Myocyte (in vitro differentiated cells): ENCODE measurements around the gene TFF2. TPM values are rescaled to one million over a fixed set of nuclear protein-coding genes. Genes with fewer than 3 reads are reported as not detected.

Source experiments
- DNase-seq: peaks from one replicate; pipeline ENCODE4 v3.0.0-alpha.2; 2012; ENCODE audit warnings: low read depth
- total RNA-seq: library from RNA; depleted of rRNA; stranded (reverse); fragments of >200 nt; gene quantifications from 2 replicates; pipeline ENCODE4 v1.2.3, GENCODE V29; 2014

TFF2 gene
- total RNA-seq, 1 donor from 2014 or later, result not detected

DNA sequence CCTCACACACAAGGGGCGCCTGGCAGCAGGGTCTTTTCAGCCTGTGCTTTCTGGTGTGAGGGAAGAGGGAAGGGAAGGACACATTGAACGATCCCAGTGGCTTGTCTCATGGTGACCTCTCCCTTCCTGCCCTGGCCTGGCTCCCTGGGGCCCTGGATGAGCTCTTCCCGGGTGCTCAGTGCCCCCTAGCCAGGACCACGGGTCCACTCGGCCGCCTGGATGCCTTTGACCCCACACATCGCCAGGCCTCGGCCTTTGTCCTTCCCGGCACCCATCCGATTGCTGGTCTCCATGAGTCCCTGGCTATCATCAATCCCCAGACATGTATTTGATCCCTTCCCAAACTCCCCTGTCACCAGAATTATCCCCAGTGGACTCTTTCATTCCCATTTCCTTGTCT lies 29.6 kb downstream of the TFF2 start:
- no peak for DNase-seq

DNA sequence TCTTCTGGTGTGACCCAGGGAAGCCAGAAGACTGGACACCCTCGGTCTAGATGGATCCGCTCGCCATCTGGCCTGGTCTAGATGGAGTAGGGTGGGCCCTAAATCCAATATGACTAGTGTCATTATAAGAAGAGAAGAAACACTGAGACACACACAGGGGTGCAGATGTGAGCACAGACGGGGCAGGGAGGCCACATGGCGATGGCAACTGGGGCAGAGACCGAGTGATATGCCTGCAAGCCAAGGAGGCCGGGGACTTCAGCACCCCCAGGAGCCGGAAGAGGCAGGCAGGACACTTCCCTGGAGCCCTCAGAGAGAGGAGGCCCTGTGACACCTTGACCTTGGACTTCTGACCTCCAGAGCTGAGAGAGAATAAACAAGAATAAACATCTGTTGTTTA lies 30.0 kb downstream of the TFF2 start:
- DNase-seq, result no peak

DNA sequence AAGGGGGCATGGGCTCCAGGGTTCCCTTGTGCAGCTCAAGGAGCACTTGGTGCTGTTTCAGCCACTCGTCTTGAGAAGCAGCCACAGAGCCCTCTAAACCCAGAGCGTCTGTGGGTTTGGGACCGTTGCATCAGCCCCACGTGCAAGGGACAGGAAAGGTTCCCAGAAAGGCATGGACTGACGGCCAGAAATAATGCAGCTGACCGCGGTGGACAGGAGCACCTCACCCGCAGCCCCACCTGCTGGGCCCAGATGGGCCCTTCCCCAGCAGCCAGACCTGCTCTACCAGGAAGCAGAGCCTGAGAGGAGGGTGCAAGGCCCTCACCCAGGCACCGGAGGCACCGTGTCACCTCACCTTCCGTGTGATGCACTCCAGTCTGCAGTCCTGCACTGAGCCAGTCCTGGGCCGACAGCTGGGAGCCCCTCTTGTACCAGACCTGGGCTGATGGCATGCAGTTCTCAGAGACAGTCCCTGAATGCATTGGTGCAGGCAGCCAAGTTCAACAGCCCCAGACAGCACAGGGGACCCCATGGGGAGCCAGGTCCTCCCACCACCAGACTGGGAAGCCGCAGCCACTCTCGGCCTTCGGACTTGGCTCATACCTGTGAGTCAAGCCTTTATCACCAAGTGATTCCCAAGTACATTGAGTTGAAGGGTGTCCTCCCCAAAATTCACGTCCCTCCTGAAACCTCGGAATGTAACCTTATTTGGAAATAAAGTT lies 30.8 kb downstream of the TFF2 start:
- DNase-seq, result no peak

GRCh38 chr21:42319376-42319775 lies 31.4 kb downstream of the TFF2 start:
- DNase-seq, result no peak

GRCh38 chr21:42317826-42318746 lies 32.7 kb downstream of the TFF2 start:
- DNase-seq, result no peak

DNA sequence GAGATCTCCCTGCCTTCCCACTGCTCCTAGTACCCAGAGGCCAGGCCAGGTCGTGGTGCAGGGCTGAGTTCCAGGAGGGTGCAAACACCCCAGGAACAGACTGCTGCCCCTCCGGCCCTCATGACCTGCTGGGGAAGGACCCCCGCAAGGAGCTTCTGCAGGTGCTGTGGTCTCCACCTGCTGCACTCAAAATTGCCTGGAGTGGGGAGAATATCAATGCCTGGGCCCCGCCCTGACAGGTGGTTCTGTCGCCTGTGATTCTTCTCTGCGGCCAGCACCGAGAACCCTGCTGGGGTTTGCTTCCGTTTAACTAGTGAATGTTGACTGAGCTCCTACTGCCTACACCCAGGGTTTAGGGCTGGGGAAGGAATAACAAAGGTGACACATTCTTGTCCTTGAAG lies 33.5 kb downstream of the TFF2 start:
- no peak for DNase-seq

- DNase-seq, result no peak
These were observed 33.9 kb downstream of the TFF2 start for GRCh38 chr21:42316891-42317290.

GRCh38 chr21:42315296-42315891 lies 35.4 kb downstream of the TFF2 start, which contains the start of gene TFF3:
Gene TFF3, minus strand, starts transcription at chr21:42315409. Its CDS starts 35 bp downstream, at chr21:42315374.
- DNase-seq, result peak; percentile 16

DNA sequence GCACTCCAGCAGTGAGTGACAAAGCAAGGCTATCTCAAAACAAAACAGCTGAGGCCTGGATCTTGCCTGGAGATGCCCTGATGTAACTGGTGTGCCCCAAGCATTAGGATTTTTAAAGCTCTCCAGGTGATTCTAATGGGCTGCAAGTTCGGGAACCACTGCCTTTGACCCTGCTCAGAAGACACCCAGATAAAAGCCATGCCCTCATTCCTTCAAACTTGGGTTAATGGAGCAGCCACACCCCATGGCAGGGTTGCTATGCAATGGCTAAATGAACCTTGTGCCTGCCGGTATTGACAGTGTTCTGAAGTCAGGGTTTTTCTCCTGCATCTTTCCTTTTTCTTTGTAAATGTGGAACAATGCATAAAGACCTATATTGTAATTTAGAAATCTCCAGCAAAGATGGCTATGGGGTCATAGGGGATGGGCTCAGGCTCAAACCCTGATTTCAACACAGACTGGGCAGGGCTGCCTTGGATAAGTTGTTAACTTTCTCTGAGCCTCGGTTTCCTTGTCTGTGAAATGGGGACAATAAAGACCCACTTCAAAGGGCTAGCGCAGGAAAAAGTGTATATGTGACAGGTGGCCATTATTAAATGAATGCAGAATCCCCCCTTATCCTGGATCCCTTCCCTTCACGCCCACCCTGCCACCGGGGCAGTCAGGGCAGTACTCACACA lies 36.0 kb downstream of the TFF2 start:
- DNase-seq, result no peak

- DNase-seq, result peak; percentile 73
These were observed 37.3 kb downstream of the TFF2 start for GRCh38 chr21:42313501-42313969.

GRCh38 chr21:42312626-42313104 lies 38.1 kb downstream of the TFF2 start:
- peak; percentile 8 for DNase-seq

DNA sequence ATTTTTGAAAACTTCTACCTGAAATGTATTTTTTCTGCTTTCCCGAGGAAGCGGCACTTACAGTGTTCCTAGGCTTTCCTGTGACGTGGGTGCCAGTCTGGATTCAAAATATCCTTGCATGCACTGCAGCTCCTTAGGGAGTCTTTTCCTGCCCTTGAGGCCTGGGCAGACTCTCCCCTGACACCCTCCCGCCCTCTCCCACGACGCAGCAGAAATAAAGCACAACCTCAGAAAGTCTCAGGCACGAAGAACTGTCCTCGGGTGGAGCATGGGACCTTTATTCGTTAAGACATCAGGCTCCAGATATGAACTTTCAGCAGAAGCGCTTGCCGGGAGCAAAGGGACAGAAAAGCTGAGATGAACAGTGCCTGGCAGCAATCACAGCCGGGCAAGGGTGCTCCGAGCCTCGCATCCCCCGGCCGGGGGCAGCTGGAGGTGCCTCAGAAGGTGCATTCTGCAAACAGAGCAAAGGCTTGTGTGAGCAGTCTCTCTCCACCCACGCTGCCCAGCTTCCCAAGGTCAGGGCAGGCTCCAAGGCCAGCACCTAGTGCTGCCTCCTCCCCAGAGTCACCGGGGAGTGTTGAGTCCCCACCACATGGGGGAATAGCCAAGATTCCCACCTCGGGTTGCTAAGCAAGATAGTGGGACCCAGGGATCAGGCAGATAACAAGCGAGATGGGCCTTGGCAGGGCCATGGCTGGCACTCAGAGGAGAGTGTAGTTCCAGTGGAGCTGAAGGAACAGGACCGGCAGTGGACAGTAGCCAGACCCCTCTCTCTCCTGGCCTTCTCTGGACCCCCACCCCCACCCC lies 38.8 kb downstream of the TFF2 start:
- no peak for DNase-seq

GRCh38 chr21:42311160-42311559 lies 39.6 kb downstream of the TFF2 start:
- DNase-seq, result no peak

DNA sequence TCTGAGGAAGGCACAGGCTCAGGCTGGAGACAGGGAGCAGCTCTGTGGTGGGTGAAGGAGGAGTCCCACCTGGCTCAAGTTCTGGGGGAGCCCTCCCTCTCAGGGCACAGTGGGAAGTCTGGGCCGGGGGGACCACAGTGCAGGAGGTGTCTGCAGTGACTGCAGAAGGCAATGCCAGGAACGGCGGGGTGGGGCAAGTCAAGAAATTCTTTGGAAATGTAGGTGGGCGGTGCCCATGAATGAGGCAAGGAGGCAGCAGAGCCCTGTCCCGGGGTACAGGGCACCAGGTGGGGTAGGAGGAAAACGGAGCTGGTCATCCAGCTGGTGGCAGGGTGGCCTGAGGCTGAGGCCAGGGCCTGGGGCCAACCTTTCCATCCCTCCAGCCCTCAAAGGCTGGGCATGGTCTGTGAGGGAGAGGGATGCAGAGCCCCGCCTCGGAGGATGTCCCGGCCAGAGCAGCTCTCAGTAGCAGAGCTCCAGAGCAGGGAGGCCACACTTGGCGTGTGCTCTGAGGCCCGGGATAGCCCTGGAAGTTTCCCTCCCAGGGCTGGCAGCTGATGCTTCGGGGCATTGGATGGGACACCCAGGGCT lies 40.3 kb downstream of the TFF2 start:
- no peak for DNase-seq

GRCh38 chr21:42309753-42310213 lies 41.0 kb downstream of the TFF2 start:
- DNase-seq, result peak; percentile 11

- DNase-seq, result no peak
These were observed 41.7 kb downstream of the TFF2 start for GRCh38 chr21:42308914-42309752.

- DNase-seq, result no peak
These were observed 42.5 kb downstream of the TFF2 start for GRCh38 chr21:42308161-42308913.

- DNase-seq, result no peak
These were observed 43.7 kb downstream of the TFF2 start for GRCh38 chr21:42307106-42307505.
